Motor neuron (in vitro differentiated cells): ENCODE data around the gene SPRED2. TPM values are rescaled to one million over a fixed set of nuclear protein-coding genes. Genes with fewer than 3 reads are reported as not detected.

Experiments
- ATAC-seq, 8 experiments: fragments of 200-7000 bp; cut with Tn5 transposase; replicated peaks in 6 of 8; 2 replicates each; pipeline ENCODE4 v1.8.0; 2021; ENCODE audit warnings: mild to moderate bottlenecking in 8 of 8, moderate library complexity in 8 of 8
- H3K27ac ChIP-seq, 2 donors: fragments of 250-450 bp; sonication (Bioruptor Pico); 2 replicates each; pipeline ENCODE4 v1.9.0; 2021; ENCODE audit warnings: antibody characterized with exemption in 2 of 2, mild to moderate bottlenecking in 2 of 2, moderate library complexity in 1 of 2
- H3K4me1 ChIP-seq, 2 donors: fragments of 250-450 bp; sonication (Bioruptor Pico); replicated peaks in 1 of 2; 2 replicates each; pipeline ENCODE4 v1.6.1; 2021; ENCODE audit warnings: antibody characterized with exemption in 2 of 2, mild to moderate bottlenecking in 2 of 2, moderate library complexity in 1 of 2
- H3K4me3 ChIP-seq, 5 donors: fragments of 250-450 bp; sonication (Bioruptor Pico); 2 replicates each; pipeline ENCODE4 v1.9.0; 2021; ENCODE audit warnings: antibody characterized with exemption in 5 of 5, mild to moderate bottlenecking in 5 of 5, moderate library complexity in 4 of 5
- WGBS, 10 experiments: fragments of 450-650 bp; shearing (Covaris generic); methylation state at CpG; one replicate each; pipeline ENCODE4 v1.0.0; 2022; 5-methylcytosine and 5-hydroxymethylcytosine counted together
- in situ Hi-C, 9 experiments: fragments of 400-800 bp; cut with MboI; loops; one replicate each; pipeline ENCODE4 v1.15.0; 2021; ENCODE audit warnings: low sequenced_read_pairs in 9 of 9, low pct_unique_long_range_greater_than_20kb in 2 of 9; ENCODE audit not compliant: unreplicated experiment in 9 of 9
- total RNA-seq, 8 experiments: library from RNA; unstranded; fragments of 300-600 nt; gene quantifications; 2 replicates each; pipeline versions ENCODE4 v1.2.3 to v1.2.4, GENCODE V29; 2022

The SPRED2 gene
- total RNA-seq, 8 experiments from 2014 or later: 8.9 to 38.3 (median 15.5) TPM

GRCh38 chr2:65374575-65374974 lies 57.8 kb downstream of the SPRED2 start:
- H3K4me3 ChIP-seq: no peak overlapping the region
- no peak for ATAC-seq
- peaks cover 18 to 30% of the 10 kb centered on the region in 2 donors for H3K4me1 ChIP-seq
- no peak overlapping the region for H3K27ac ChIP-seq
- WGBS, 10 experiments: 40 to 100% (median 92%) methylated on average over 1 to 3 of the region's 3 CpGs; no CpG with 5 or more reads in 6 of the 10 experiments
- in situ Hi-C loops: no loop called here

- Histone ChIP-seq H3K4me1 (peaks cover 18 to 30% of the 10 kb centered on the region in 2 donors), H3K27ac (no peak overlapping the region), H3K4me3 (no peak overlapping the region)
- no peak for ATAC-seq
- 80 to 100% (median 100%) methylated on average over 1 of the region's 1 CpG; no CpG with 5 or more reads in 2 of the 10 experiments for WGBS, 10 experiments
- in situ Hi-C loops: no loop called here
Observed at GRCh38 chr2:65373365-65373918, 59.0 kb downstream of the SPRED2 start.

GRCh38 chr2:65372619-65373018 lies 59.8 kb downstream of the SPRED2 start:
- in situ Hi-C loops: no loop called here
- WGBS, 10 experiments: 60 to 100% (median 83%) methylated on average over 1 of the region's 1 CpG; no CpG with 5 or more reads in 3 of the 10 experiments
- no peak for ATAC-seq

GRCh38 chr2:65371074-65371434 lies 61.3 kb downstream of the SPRED2 start:
- Histone ChIP-seq H3K4me3 (no peak overlapping the region), H3K4me1 (peaks cover 38 to 47% of the 10 kb centered on the region in 2 donors), H3K27ac (peak overlapping the region; percentile 9 to 20)
- 24 to 100% (median 69%) methylated on average over 2 to 3 of the region's 4 CpGs; no CpG with 5 or more reads in 4 of the 10 experiments for WGBS, 10 experiments
- ATAC-seq: peak in 2 of 8 experiments; percentile 4 to 15
- in situ Hi-C loops: no loop called here

More at GRCh38 chr2:65372619-65373018, 59.8 kb downstream of the SPRED2 start:
- H3K27ac ChIP-seq: no peak overlapping the region
- no peak overlapping the region for H3K4me3 ChIP-seq
- H3K4me1 ChIP-seq: peaks cover 23 to 36% of the 10 kb centered on the region in 2 donors

GRCh38 chr2:65370387-65371073 lies 61.9 kb downstream of the SPRED2 start:
- peaks cover 44 to 52% of the 10 kb centered on the region in 2 donors for H3K4me1 ChIP-seq
- ATAC-seq: peak in 6 of 8 experiments; percentile 14 to 58 (median 40)
- 0 to 87% (median 68%) methylated on average over 2 to 5 of the region's 5 CpGs; no CpG with 5 or more reads in 1 of the 10 experiments for whole genome bisulfite sequencing, 10 experiments
- in situ Hi-C loops: no loop called here
- peak overlapping the region; percentile 9 to 20 for H3K27ac ChIP-seq
- no peak overlapping the region for H3K4me3 ChIP-seq

GRCh38 chr2:65369980-65370379 lies 62.4 kb downstream of the SPRED2 start:
- in situ Hi-C loops: no loop called here
- 20 to 100% (median 84%) methylated on average over 1 to 4 of the region's 4 CpGs; no CpG with 5 or more reads in 2 of the 10 experiments for WGBS, 10 experiments
- Histone ChIP-seq H3K4me1 (peaks cover 49 to 58% of the 10 kb centered on the region in 2 donors), H3K4me3 (no peak overlapping the region), H3K27ac (no peak overlapping the region)
- no peak for ATAC-seq

- Histone ChIP-seq H3K27ac (no peak overlapping the region), H3K4me3 (no peak overlapping the region), H3K4me1 (peaks cover 53 to 62% of the 10 kb centered on the region in 2 donors)
- 50 to 100% (median 68%) methylated on average over 1 to 2 of the region's 2 CpGs; no CpG with 5 or more reads in 2 of the 10 experiments for WGBS, 10 experiments
- no peak for ATAC-seq
- in situ Hi-C loops: no loop called here
Observed at GRCh38 chr2:65369574-65369973, 62.8 kb downstream of the SPRED2 start.

GRCh38 chr2:65368468-65368867 lies 63.9 kb downstream of the SPRED2 start:
- no peak overlapping the region for H3K27ac ChIP-seq
- WGBS, 10 experiments: 88 to 100% (median 100%) methylated on average over 1 of the region's 1 CpG; no CpG with 5 or more reads in 5 of the 10 experiments
- peaks cover 64 to 73% of the 10 kb centered on the region in 2 donors for H3K4me1 ChIP-seq
- in situ Hi-C loops: no loop called here
- H3K4me3 ChIP-seq: no peak overlapping the region
- no peak for ATAC-seq

- Histone ChIP-seq H3K4me3 (no peak overlapping the region), H3K4me1 (peaks cover 68 to 71% of the 10 kb centered on the region in 2 donors), H3K27ac (peak overlapping the region in 1 of 2 donors; percentile 47)
- in situ Hi-C loops: no loop called here
- peak; percentile 17 to 82 (median 50) for ATAC-seq
- 0 to 51% (median 26%) methylated on average over 1 to 4 of the region's 4 CpGs; no CpG with 5 or more reads in 4 of the 10 experiments for WGBS, 10 experiments
Observed at GRCh38 chr2:65367524-65367923, 64.9 kb downstream of the SPRED2 start.

- in situ Hi-C loops: no loop called here
- peak; percentile 70 to 85 (median 82) for ATAC-seq
- Histone ChIP-seq H3K4me3 (peak overlapping the region in 2 of 5 donors; percentile 3 to 22), H3K27ac (peak overlapping the region in 1 of 2 donors; percentile 14), H3K4me1 (peaks cover 68 to 71% of the 10 kb centered on the region in 2 donors)
- 2 to 46% (median 26%) methylated on average over 4 to 10 of the region's 10 CpGs for WGBS, 10 experiments
Observed at GRCh38 chr2:65366595-65367125, 65.7 kb downstream of the SPRED2 start.

- peak overlapping the region in 1 of 2 donors; percentile 28 for H3K27ac ChIP-seq
- ATAC-seq: peak in 1 of 8 experiments; percentile 5
- peak overlapping the region in 1 of 5 donors; percentile 1 for H3K4me3 ChIP-seq
Observed at GRCh38 chr2:65364986-65365733, 67.2 kb downstream of the SPRED2 start.

GRCh38 chr2:65363879-65364666 lies 68.3 kb downstream of the SPRED2 start:
- Histone ChIP-seq H3K4me3 (no peak overlapping the region), H3K27ac (no peak overlapping the region), H3K4me1 (peaks cover 63 to 64% of the 10 kb centered on the region in 2 donors)
- in situ Hi-C loops: no loop called here
- peak in 5 of 8 experiments; percentile 34 to 73 (median 53) for ATAC-seq
- WGBS, 10 experiments: 39 to 100% (median 77%) methylated on average over 1 to 6 of the region's 6 CpGs; no CpG with 5 or more reads in 1 of the 10 experiments

More at GRCh38 chr2:65364986-65365733, 67.2 kb downstream of the SPRED2 start:
- 0 to 100% (median 75%) methylated on average over 1 to 2 of the region's 2 CpGs; no CpG with 5 or more reads in 3 of the 10 experiments for WGBS, 10 experiments
- peaks cover 64% of the 10 kb centered on the region in 2 donors for H3K4me1 ChIP-seq
- in situ Hi-C loops: no loop called here
